NCI-H460 (cell line): Measurements from ENCODE around the gene HOXA1. TPM values are rescaled to one million over a fixed set of nuclear protein-coding genes. Genes with fewer than 3 reads are reported as not detected.

Experiments used
- DNase-seq: peaks from one replicate; pipeline ENCODE4 v3.0.0-alpha.2; 2016; ENCODE audit warnings: low read depth; ENCODE audit errors: extremely low read depth
- total RNA-seq: library from RNA; depleted of rRNA; stranded (reverse); fragments of >200 nt; shearing (Covaris generic); gene quantifications from 2 replicates; pipeline ENCODE4 v1.2.3, GENCODE V29; 2014

The HOXA1 gene
- total RNA-seq, 1 experiment from 2014 or later: 0.87 TPM

GRCh38 chr7:27094304-27095049, 1.3 kb downstream of the HOXA1 start:
- DNase-seq: no peak

GRCh38 chr7:27093184-27093895, 2.5 kb downstream of the HOXA1 start:
- DNase-seq: no peak

- DNase-seq: no peak
Measured at GRCh38 chr7:27092819-27093110, 3.0 kb downstream of the HOXA1 start.

- no peak for DNase-seq
Measured at GRCh38 chr7:27091941-27092818, 3.6 kb downstream of the HOXA1 start.

DNA sequence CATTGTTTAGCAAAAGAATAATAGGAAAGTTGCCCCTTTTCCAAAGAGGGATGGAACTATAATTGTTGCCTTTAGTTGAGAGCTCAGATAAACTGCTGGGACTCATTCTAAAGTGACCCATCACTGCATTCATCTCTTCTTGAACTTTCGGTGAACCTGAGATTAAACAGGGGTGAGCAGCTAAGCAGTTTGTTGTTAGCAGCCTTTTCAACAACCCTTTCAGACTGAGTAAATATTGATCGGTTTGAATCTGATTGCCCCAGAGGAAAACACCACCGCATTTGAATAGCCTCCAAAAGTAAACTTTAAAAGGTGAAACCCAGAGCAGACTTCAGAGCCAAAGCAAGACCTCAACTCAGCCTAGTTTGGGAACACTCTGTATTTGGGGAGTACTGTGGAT, 4.7 kb downstream of the HOXA1 start:
- DNase-seq: no peak

GRCh38 chr7:27088002-27088922, 7.5 kb downstream of the HOXA1 start:
- no peak for DNase-seq

- DNase-seq: no peak
Measured at GRCh38 chr7:27083646-27084045, 12.2 kb downstream of the HOXA1 start.

- no peak for DNase-seq
Measured at GRCh38 chr7:27082171-27082570, 13.6 kb downstream of the HOXA1 start.

DNA sequence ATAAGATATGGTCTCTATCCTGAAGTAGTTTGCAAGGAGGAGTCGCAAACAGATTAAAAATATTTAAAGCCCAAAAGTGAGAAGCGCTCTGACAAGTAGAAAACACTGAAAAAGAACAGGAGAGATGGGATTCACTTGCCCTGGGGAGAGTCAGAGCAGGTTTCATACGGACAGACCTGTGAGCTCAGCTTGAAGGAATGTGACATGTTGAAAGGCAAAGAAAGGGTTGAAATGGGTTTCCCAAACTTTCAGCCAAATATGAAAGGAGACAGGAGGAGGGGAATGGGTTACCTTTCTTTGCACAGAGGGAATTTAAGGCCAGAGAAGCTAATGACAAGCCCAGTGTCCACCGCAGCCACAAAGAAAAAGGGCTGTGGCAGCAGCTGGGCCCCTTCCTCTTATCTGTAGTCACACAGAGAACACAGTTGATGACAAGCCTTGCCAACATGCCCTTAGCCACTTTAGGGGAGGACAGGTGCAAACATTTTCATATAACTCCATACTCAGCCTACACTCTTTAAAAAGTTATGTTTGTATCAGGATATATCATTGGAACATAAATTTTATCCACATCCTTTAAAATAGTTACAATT, 14.9 kb downstream of the HOXA1 start:
- DNase-seq: peak; percentile 11

DNA sequence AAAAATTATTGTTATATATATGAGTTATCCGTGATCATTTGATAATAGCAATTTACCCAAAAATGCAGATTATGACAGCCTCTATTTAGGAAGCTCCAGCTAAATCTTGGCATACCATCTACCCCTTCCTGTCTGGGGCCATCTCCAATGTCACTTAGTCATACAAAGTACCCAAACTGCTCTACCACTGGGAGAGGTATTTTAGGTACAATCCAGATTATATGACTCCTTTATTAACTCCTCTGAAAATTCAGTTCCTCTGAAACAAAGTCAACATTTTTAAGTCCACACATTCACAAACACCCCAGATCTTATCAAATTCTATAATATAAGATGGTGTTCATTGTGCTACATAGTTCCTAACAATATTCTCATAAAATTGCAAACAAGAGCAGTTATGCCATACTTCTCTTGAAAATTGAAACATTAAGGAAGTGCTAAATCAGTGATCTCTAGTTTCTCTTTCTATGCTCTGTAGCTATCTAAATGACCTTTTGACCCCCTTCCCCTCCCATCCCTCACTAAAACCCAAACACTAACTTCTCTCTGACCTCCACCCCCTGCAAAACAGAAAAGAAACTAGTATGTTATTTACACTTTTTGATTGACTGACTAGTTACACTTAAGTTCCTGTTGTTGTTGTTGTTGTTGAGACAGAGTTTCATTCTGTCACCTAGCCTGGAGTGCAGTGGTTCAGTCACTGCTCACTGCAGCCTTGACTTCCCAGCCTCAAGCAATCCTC, 16.4 kb downstream of the HOXA1 start:
- DNase-seq: no peak

- no peak for DNase-seq
Measured at GRCh38 chr7:27078616-27079233, 17.1 kb downstream of the HOXA1 start.

- DNase-seq: no peak
Measured at GRCh38 chr7:27073076-27073475, 22.7 kb downstream of the HOXA1 start.

DNA sequence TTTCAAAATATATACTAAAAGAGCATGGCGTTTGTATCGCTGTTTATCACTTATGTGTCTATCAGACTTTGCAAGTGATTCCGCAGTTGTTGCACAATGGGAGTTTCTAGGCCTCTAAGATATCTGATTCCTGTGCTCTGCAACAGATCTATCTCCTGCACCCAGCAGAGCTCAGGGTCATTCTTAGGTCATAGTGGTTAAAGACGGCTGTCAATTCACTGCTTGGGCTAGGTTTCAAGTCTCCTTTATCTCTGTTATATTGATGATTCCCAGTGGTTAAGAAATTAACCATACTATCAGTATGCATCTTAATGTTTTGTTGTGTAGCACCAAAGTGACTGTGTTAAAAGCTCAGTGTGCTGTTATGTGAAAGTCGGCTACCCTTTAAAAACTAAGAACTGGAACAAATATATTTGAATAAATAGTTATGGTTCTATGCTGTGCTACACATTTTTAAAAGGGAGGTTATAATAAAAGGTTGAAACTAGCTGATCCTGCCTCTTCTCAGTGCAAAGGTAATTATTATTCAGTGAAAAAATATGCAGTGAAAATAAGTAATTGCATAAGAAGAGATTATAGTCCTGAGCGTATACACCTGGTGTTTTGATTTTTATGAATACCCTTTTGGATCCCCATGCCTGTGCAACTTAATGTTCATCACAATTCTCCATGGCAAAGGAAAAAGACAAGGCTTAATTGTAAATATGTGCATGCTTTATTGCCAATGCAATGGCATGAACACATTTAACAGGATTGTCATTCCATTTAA, 24.0 kb downstream of the HOXA1 start:
- no peak for DNase-seq

- no peak for DNase-seq
Measured at GRCh38 chr7:27068259-27068658, 27.5 kb downstream of the HOXA1 start.

- DNase-seq: no peak
Measured at GRCh38 chr7:27066148-27066547, 29.7 kb downstream of the HOXA1 start.

DNA sequence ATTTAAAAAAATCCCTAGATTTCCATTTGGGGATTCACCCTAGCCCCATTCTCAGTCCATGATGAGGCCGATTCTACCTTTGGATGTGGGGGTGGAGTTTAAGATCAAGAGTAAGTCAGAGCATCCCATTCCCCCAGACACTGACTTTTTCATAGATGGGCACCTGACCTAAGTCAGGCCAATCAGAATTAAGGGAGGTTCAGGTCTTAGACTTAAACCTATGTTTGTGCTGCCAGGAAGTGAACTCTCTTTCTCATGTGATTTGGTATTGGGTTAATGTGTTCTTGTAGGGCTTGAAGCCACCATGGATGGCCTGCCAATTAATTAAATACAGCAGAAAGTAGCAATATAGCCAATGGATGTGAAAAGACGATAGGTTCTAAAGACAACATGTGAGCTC, 30.1 kb downstream of the HOXA1 start:
- no peak for DNase-seq

- no peak for DNase-seq
Measured at GRCh38 chr7:27064661-27065060, 31.1 kb downstream of the HOXA1 start.

DNA sequence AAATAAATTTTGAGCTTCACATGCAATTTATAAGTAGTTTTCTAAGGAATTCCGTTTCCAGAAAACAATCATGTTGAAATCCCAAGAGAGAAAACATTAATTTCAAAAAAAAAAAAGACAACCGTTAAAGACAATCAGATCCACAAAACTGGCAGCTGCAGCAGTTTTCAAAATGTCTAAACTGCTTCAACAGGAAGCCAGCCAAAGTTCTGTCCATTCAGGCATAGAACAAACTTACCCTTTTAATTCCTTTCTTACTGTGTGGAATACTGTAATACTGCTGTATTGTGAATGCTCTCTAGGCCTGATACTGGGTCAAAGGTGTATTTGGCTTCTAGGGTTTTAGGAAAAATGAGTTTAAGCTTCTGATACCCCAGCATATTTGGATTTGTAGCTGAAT, 31.6 kb downstream of the HOXA1 start:
- DNase-seq: no peak
